Ishikawa (cell line): ENCODE data around the gene PRKCB.

Source experiments
- CREB1 ChIP-seq: IDR thresholded peaks from 2 replicates; pipeline ENCODE4 v1.6.1; 2012; ENCODE audit warnings: low read depth
- EGR1 ChIP-seq: IDR thresholded peaks from 2 replicates; pipeline ENCODE4 v1.6.1; 2012
- FOXM1 ChIP-seq: IDR thresholded peaks from 2 replicates; pipeline ENCODE4 v1.6.1; 2012; ENCODE audit warnings: low read depth, borderline replicate concordance
- MAX ChIP-seq: IDR thresholded peaks from 2 replicates; pipeline ENCODE4 v1.6.1; 2012
- NFIC ChIP-seq: IDR thresholded peaks from 2 replicates; pipeline ENCODE4 v1.6.1; 2012
- RAD21 ChIP-seq: IDR thresholded peaks from 2 replicates; pipeline ENCODE4 v1.6.1; 2012; ENCODE audit warnings: low read depth
- TAF1 ChIP-seq: IDR thresholded peaks from 2 replicates; pipeline ENCODE4 v1.6.1; 2012; ENCODE audit warnings: low read depth, mild to moderate bottlenecking
- TEAD4 ChIP-seq: IDR thresholded peaks from 2 replicates; pipeline ENCODE4 v1.6.1; 2012
- YY1 ChIP-seq: IDR thresholded peaks from 2 replicates; pipeline ENCODE4 v1.6.1; 2012; ENCODE audit warnings: low read depth
- ZBTB7A ChIP-seq: IDR thresholded peaks from 2 replicates; pipeline ENCODE4 v1.6.1; 2012; ENCODE audit warnings: low read depth
- TF ChIP-seq, protein P1 (sequence below): IDR thresholded peaks from 2 replicates; pipeline ENCODE4 v1.6.1; 2012; ENCODE audit warnings: low read depth, mild to moderate bottlenecking

GRCh38 chr16:23889189-23889588 is 53.4 kb downstream of the PRKCB start:
- TF ChIP-seq, protein P1, sequence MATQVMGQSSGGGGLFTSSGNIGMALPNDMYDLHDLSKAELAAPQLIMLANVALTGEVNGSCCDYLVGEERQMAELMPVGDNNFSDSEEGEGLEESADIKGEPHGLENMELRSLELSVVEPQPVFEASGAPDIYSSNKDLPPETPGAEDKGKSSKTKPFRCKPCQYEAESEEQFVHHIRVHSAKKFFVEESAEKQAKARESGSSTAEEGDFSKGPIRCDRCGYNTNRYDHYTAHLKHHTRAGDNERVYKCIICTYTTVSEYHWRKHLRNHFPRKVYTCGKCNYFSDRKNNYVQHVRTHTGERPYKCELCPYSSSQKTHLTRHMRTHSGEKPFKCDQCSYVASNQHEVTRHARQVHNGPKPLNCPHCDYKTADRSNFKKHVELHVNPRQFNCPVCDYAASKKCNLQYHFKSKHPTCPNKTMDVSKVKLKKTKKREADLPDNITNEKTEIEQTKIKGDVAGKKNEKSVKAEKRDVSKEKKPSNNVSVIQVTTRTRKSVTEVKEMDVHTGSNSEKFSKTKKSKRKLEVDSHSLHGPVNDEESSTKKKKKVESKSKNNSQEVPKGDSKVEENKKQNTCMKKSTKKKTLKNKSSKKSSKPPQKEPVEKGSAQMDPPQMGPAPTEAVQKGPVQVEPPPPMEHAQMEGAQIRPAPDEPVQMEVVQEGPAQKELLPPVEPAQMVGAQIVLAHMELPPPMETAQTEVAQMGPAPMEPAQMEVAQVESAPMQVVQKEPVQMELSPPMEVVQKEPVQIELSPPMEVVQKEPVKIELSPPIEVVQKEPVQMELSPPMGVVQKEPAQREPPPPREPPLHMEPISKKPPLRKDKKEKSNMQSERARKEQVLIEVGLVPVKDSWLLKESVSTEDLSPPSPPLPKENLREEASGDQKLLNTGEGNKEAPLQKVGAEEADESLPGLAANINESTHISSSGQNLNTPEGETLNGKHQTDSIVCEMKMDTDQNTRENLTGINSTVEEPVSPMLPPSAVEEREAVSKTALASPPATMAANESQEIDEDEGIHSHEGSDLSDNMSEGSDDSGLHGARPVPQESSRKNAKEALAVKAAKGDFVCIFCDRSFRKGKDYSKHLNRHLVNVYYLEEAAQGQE = no peak
- TF ChIP-seq ZBTB7A (no peak), MAX (no peak), RAD21 (no peak), CREB1 (no peak), EGR1 (no peak), YY1 (no peak), TAF1 (no peak), FOXM1 (no peak), TEAD4 (no peak), NFIC (no peak)
